DND-41 (cell line): ENCODE data around the gene MRPL24.

Experiments used
- ATAC-seq: fragments of 200-7000 bp; cut with Tn5 transposase; 3 replicates; pipeline ENCODE4 v1.9.1; 2021; ENCODE audit warnings: low read depth; ENCODE audit not compliant: insufficient read depth
- DNase-seq: peaks from one replicate; pipeline ENCODE4 v3.0.0-alpha.2; 2020
- H2AFZ ChIP-seq: 2 replicates; pipeline ENCODE4 v1.6.0; 2012; ENCODE audit warnings: low read depth, low read length
- H3K27ac ChIP-seq: 2 replicates; pipeline ENCODE4 v1.5.1; 2012; ENCODE audit warnings: low read length, inconsistent platforms
- H3K27me3 ChIP-seq: fragments of 200-600 bp; sonication (generic); 2 replicates; pipeline ENCODE4 v1.6.0; 2012; ENCODE audit warnings: low read length, mild to moderate bottlenecking, inconsistent platforms; ENCODE audit not compliant: insufficient read depth, poor library complexity
- H3K36me3 ChIP-seq: 2 replicates; pipeline ENCODE4 v1.5.1; 2012; ENCODE audit warnings: low read length, inconsistent platforms; ENCODE audit not compliant: insufficient read depth
- H3K4me1 ChIP-seq: 2 replicates; pipeline ENCODE4 v1.5.1; 2012; ENCODE audit warnings: mild to moderate bottlenecking, low read length; ENCODE audit not compliant: insufficient read depth
- H3K4me2 ChIP-seq: 2 replicates; pipeline ENCODE4 v1.6.0; 2012; ENCODE audit warnings: mild to moderate bottlenecking, moderate library complexity, low read length, inconsistent platforms; ENCODE audit not compliant: insufficient read depth
- H3K4me3 ChIP-seq, 2 experiments: fragments of 200-600 bp in 1 of 2; shearing (Covaris generic) in 1 of 2; 2 replicates each; pipeline ENCODE4 v1.5.1; 2012 to 2016; ENCODE audit warnings: inconsistent platforms in 2 of 2, low read length in 2 of 2, mild to moderate bottlenecking in 2 of 2, low read depth in 1 of 2, moderate library complexity in 1 of 2
- H3K79me2 ChIP-seq: 2 replicates; pipeline ENCODE4 v1.6.0; 2012; ENCODE audit warnings: low read length, inconsistent platforms; ENCODE audit not compliant: insufficient read depth
- H3K9ac ChIP-seq: 2 replicates; pipeline ENCODE4 v1.6.0; 2012; ENCODE audit warnings: low read depth, mild to moderate bottlenecking, inconsistent platforms, low read length, moderate library complexity
- H3K9me3 ChIP-seq: 2 replicates; pipeline ENCODE4 v1.5.1; 2012; ENCODE audit warnings: low read length, moderate library complexity, mild to moderate bottlenecking, inconsistent platforms; ENCODE audit not compliant: insufficient read depth, severe bottlenecking
- H4K20me1 ChIP-seq: 2 replicates; pipeline ENCODE4 v1.6.0; 2012; ENCODE audit warnings: low read length; ENCODE audit not compliant: insufficient read depth
- CTCF ChIP-seq: IDR thresholded peaks from 2 replicates; pipeline ENCODE4 v1.5.1; 2012; ENCODE audit warnings: borderline replicate concordance, low read length, moderate library complexity, mild to moderate bottlenecking; ENCODE audit not compliant: poor library complexity, severe bottlenecking; ENCODE audit errors: extremely low read depth
- EZH2 ChIP-seq: IDR thresholded peaks from 3 replicates; pipeline ENCODE4 v1.6.1; 2012; ENCODE audit warnings: borderline replicate concordance, low read depth, mild to moderate bottlenecking, moderate library complexity, low read length, inconsistent platforms; ENCODE audit not compliant: severe bottlenecking

The MRPL24 gene

GRCh38 chr1:156694690-156694962, 46.3 kb downstream of the MRPL24 start:
- no peak overlapping the region for H3K4me3 ChIP-seq
- ATAC-seq (no peak), DNase-seq (no peak)
- H3K79me2 ChIP-seq, result no peaks in the 10 kb centered on the region
- peaks cover 50% of the 10 kb centered on the region for H3K27me3 ChIP-seq
- H2AFZ ChIP-seq, result no peak overlapping the region
- H3K4me2 ChIP-seq, result no peak overlapping the region
- no peaks in the 10 kb centered on the region for H3K9me3 ChIP-seq
- H3K27ac ChIP-seq, result no peak overlapping the region
- peaks cover 7% of the 10 kb centered on the region for H3K4me1 ChIP-seq
- peaks cover 19% of the 10 kb centered on the region for H4K20me1 ChIP-seq
- TF ChIP-seq EZH2 (no peak), CTCF (no peak)
- H3K9ac ChIP-seq, result no peak overlapping the region
- H3K36me3 ChIP-seq, result no peaks in the 10 kb centered on the region

GRCh38 chr1:156693848-156694689, 46.8 kb downstream of the MRPL24 start:
- DNase-seq, result no peak
- no peaks in the 10 kb centered on the region for H3K79me2 ChIP-seq
- H3K9me3 ChIP-seq, result no peaks in the 10 kb centered on the region
- peaks cover 19% of the 10 kb centered on the region for H4K20me1 ChIP-seq
- no peak overlapping the region for H3K4me3 ChIP-seq
- H3K27ac ChIP-seq, result no peak overlapping the region
- TF ChIP-seq CTCF (no peak), EZH2 (no peak)
- H3K27me3 ChIP-seq, result peaks cover 48% of the 10 kb centered on the region
- H3K9ac ChIP-seq, result no peak overlapping the region
- no peak for ATAC-seq
- H3K4me2 ChIP-seq, result no peak overlapping the region
- H2AFZ ChIP-seq, result no peak overlapping the region
- peaks cover 12% of the 10 kb centered on the region for H3K4me1 ChIP-seq
- no peaks in the 10 kb centered on the region for H3K36me3 ChIP-seq

- ATAC-seq, result peak; percentile 39
- Histone ChIP-seq H3K9ac (no peak overlapping the region), H3K27ac (no peak overlapping the region), H3K9me3 (no peaks in the 10 kb centered on the region), H4K20me1 (peaks cover 19% of the 10 kb centered on the region), H3K4me1 (peaks cover 14% of the 10 kb centered on the region), H3K79me2 (no peaks in the 10 kb centered on the region), H3K4me2 (no peak overlapping the region), H3K36me3 (no peaks in the 10 kb centered on the region), H2AFZ (no peak overlapping the region), H3K27me3 (peaks cover 47% of the 10 kb centered on the region), H3K4me3 (no peak overlapping the region)
- TF ChIP-seq EZH2, result no peak
- TF ChIP-seq CTCF, result no peak
- DNase-seq, result peak; percentile 64
Measured at GRCh38 chr1:156692925-156693847, 47.7 kb downstream of the MRPL24 start.
